WERI-Rb-1 (cell line): Measurements from ENCODE around the gene NANOS3.

ENCODE experiments used
- DNase-seq: peaks from one replicate; pipeline ENCODE4 v3.0.0-alpha.2; 2020
- H3K27ac ChIP-seq: fragments of 250-450 bp; sonication (Bioruptor Pico); 2 replicates; pipeline ENCODE4 v1.5.1; 2020; ENCODE audit warnings: mild to moderate bottlenecking, moderate library complexity
- H3K27me3 ChIP-seq: fragments of 250-450 bp; sonication (Bioruptor Pico); 2 replicates; pipeline ENCODE4 v1.5.1; 2021; ENCODE audit warnings: mild to moderate bottlenecking, low read depth, moderate library complexity; ENCODE audit not compliant: insufficient read depth, severe bottlenecking
- H3K36me3 ChIP-seq: fragments of 250-450 bp; sonication (Bioruptor Pico); 2 replicates; pipeline ENCODE4 v1.5.1; 2020; ENCODE audit warnings: mild to moderate bottlenecking, moderate library complexity
- H3K4me3 ChIP-seq: 2 replicates; pipeline ENCODE4 v1.5.1; 2011; ENCODE audit warnings: low read depth, mild to moderate bottlenecking, control low read depth, low read length
- H3K9me3 ChIP-seq: fragments of 250-450 bp; sonication (Bioruptor Pico); 2 replicates; pipeline ENCODE4 v1.5.1; 2021; ENCODE audit warnings: mild to moderate bottlenecking, moderate library complexity; ENCODE audit not compliant: severe bottlenecking
- CTCF ChIP-seq: IDR thresholded peaks from 2 replicates; pipeline ENCODE4 v1.5.1; 2011; ENCODE audit warnings: low read depth, mild to moderate bottlenecking, control low read depth, inconsistent platforms, low read length

Gene NANOS3

GRCh38 chr19:13887018-13887436 is 10.1 kb downstream of the NANOS3 start:
- no peaks in the 10 kb centered on the region for H3K27me3 ChIP-seq
- DNase-seq = no peak
- no peak for TF ChIP-seq CTCF
- no peaks in the 10 kb centered on the region for H3K9me3 ChIP-seq
- H3K27ac ChIP-seq = no peak overlapping the region
- H3K4me3 ChIP-seq = no peak overlapping the region
- H3K36me3 ChIP-seq = no peaks in the 10 kb centered on the region

GRCh38 chr19:13887517-13887916 is 10.6 kb downstream of the NANOS3 start:
- TF ChIP-seq CTCF = no peak
- DNase-seq = no peak

GRCh38 chr19:13888281-13888680 is 11.3 kb downstream of the NANOS3 start:
- no peak overlapping the region for H3K4me3 ChIP-seq
- no peak for TF ChIP-seq CTCF

More at GRCh38 chr19:13887517-13887916, 10.6 kb downstream of the NANOS3 start:
- H3K9me3 ChIP-seq = no peaks in the 10 kb centered on the region
- no peaks in the 10 kb centered on the region for H3K36me3 ChIP-seq
- H3K27ac ChIP-seq = no peak overlapping the region
- no peak overlapping the region for H3K4me3 ChIP-seq
- no peaks in the 10 kb centered on the region for H3K27me3 ChIP-seq

GRCh38 chr19:13890136-13890535 is 13.2 kb downstream of the NANOS3 start:
- TF ChIP-seq CTCF = no peak
- DNase-seq = no peak
- Histone ChIP-seq H3K9me3 (no peaks in the 10 kb centered on the region), H3K4me3 (no peak overlapping the region), H3K27ac (no peak overlapping the region), H3K36me3 (no peaks in the 10 kb centered on the region), H3K27me3 (no peaks in the 10 kb centered on the region)

More at GRCh38 chr19:13888281-13888680, 11.3 kb downstream of the NANOS3 start:
- Histone ChIP-seq H3K36me3 (no peaks in the 10 kb centered on the region), H3K27me3 (no peaks in the 10 kb centered on the region), H3K9me3 (no peaks in the 10 kb centered on the region), H3K27ac (no peak overlapping the region)
- DNase-seq = no peak

GRCh38 chr19:13892870-13893269 is 15.9 kb downstream of the NANOS3 start:
- Histone ChIP-seq H3K36me3 (no peaks in the 10 kb centered on the region), H3K27me3 (no peaks in the 10 kb centered on the region), H3K4me3 (no peak overlapping the region), H3K9me3 (no peaks in the 10 kb centered on the region), H3K27ac (no peak overlapping the region)
- no peak for TF ChIP-seq CTCF
- DNase-seq = no peak

GRCh38 chr19:13894552-13894951 is 17.6 kb downstream of the NANOS3 start:
- Histone ChIP-seq H3K27ac (no peak overlapping the region), H3K4me3 (no peak overlapping the region), H3K9me3 (no peaks in the 10 kb centered on the region), H3K27me3 (no peaks in the 10 kb centered on the region), H3K36me3 (no peaks in the 10 kb centered on the region)
- no peak for TF ChIP-seq CTCF
- no peak for DNase-seq
